H9 (cell line): ENCODE measurements around the gene TOPORS. TPM values are rescaled to one million over a fixed set of nuclear protein-coding genes. Genes with fewer than 3 reads are reported as not detected.

Experiments
- DNase-seq: peaks from one replicate; pipeline ENCODE4 v3.0.0-alpha.2; 2017
- H2AFZ ChIP-seq: one replicate; pipeline ENCODE4 v1.6.1; 2013; ENCODE audit warnings: mild to moderate bottlenecking, low read length, control low read depth, moderate library complexity
- H2AK5ac ChIP-seq: 2 replicates; pipeline ENCODE4 v1.6.1; 2013; ENCODE audit warnings: low read length, control low read depth, mixed read lengths; ENCODE audit not compliant: insufficient read length
- H2BK120ac ChIP-seq: one replicate; pipeline ENCODE4 v1.6.1; 2013; ENCODE audit warnings: low read depth, mild to moderate bottlenecking, low read length, control low read depth, inconsistent platforms; ENCODE audit not compliant: poor library complexity, severe bottlenecking
- H2BK12ac ChIP-seq: 2 replicates; pipeline ENCODE4 v1.6.1; 2013; ENCODE audit warnings: low read length, control low read depth, mixed read lengths, low read depth; ENCODE audit not compliant: insufficient read length
- H2BK15ac ChIP-seq: 2 replicates; pipeline ENCODE4 v1.6.1; 2013; ENCODE audit warnings: low read depth, low read length, control low read depth
- H2BK20ac ChIP-seq: one replicate; pipeline ENCODE4 v1.6.1; 2013; ENCODE audit warnings: low read depth, mild to moderate bottlenecking, low read length, control low read depth, inconsistent platforms; ENCODE audit not compliant: poor library complexity, severe bottlenecking
- H2BK5ac ChIP-seq: 2 replicates; pipeline ENCODE4 v1.6.1; 2013; ENCODE audit warnings: low read length, control low read depth, mixed read lengths; ENCODE audit not compliant: insufficient read length
- H3K14ac ChIP-seq: 2 replicates; pipeline ENCODE4 v1.6.1; 2013; ENCODE audit warnings: low read length, control low read depth; ENCODE audit not compliant: insufficient read depth
- H3K18ac ChIP-seq: 2 replicates; pipeline ENCODE4 v1.6.1; 2013; ENCODE audit warnings: low read depth, mild to moderate bottlenecking, mixed read lengths, low read length, control low read depth; ENCODE audit not compliant: insufficient read length
- H3K23ac ChIP-seq: 2 replicates; pipeline ENCODE4 v1.6.1; 2013; ENCODE audit warnings: low read length, control low read depth, mixed read lengths, low read depth; ENCODE audit not compliant: insufficient read length
- H3K23me2 ChIP-seq: 2 replicates; pipeline ENCODE4 v1.6.1; 2013; ENCODE audit warnings: low read depth, mild to moderate bottlenecking, mixed read lengths, low read length, control low read depth; ENCODE audit not compliant: insufficient read length, poor library complexity, severe bottlenecking
- H3K27ac ChIP-seq: 2 replicates; pipeline ENCODE4 v1.5.1; 2013; ENCODE audit warnings: low read length, control low read depth, mixed read lengths, low read depth; ENCODE audit not compliant: insufficient read length
- H3K27me3 ChIP-seq: 2 replicates; pipeline ENCODE4 v1.6.1; 2013; ENCODE audit warnings: low read length, control low read depth, inconsistent platforms; ENCODE audit not compliant: insufficient read depth
- H3K4ac ChIP-seq: 2 replicates; pipeline ENCODE4 v1.6.1; 2013; ENCODE audit warnings: low read depth, mild to moderate bottlenecking, control low read depth, inconsistent platforms, low read length, moderate library complexity
- H3K4me1 ChIP-seq: 2 replicates; pipeline ENCODE4 v1.6.1; 2013; ENCODE audit warnings: low read length, control low read depth, inconsistent platforms; ENCODE audit not compliant: insufficient read depth
- H3K4me2 ChIP-seq: 2 replicates; pipeline ENCODE4 v1.6.1; 2013; ENCODE audit warnings: low read length, control low read depth, mixed read lengths; ENCODE audit not compliant: insufficient read length, insufficient read depth
- H3K56ac ChIP-seq: 2 replicates; pipeline ENCODE4 v1.6.1; 2013; ENCODE audit warnings: low read depth, mild to moderate bottlenecking, mixed read lengths, low read length, control low read depth; ENCODE audit not compliant: insufficient read length
- H3K79me1 ChIP-seq: 2 replicates; pipeline ENCODE4 v1.6.1; 2013; ENCODE audit warnings: low read depth, mild to moderate bottlenecking, moderate library complexity, low read length, control low read depth, inconsistent platforms; ENCODE audit not compliant: insufficient read depth, poor library complexity, severe bottlenecking
- H3K79me2 ChIP-seq: 2 replicates; pipeline ENCODE4 v1.6.1; 2013; ENCODE audit warnings: low read length, control low read depth, inconsistent platforms; ENCODE audit not compliant: insufficient read depth
- H3K9ac ChIP-seq: 2 replicates; pipeline ENCODE4 v1.6.1; 2013; ENCODE audit warnings: low read length, control low read depth, mixed read lengths; ENCODE audit not compliant: insufficient read length; ENCODE audit errors: extremely low read depth
- H3K9me3 ChIP-seq: one replicate; pipeline ENCODE4 v1.6.1; 2013; ENCODE audit warnings: low read depth, low read length, inconsistent platforms; ENCODE audit not compliant: control insufficient read depth
- H3T11ph ChIP-seq: one replicate; pipeline ENCODE4 v1.6.1; 2013; ENCODE audit warnings: mild to moderate bottlenecking, low read length, control low read depth, inconsistent platforms
- H4K20me1 ChIP-seq: one replicate; pipeline ENCODE4 v1.6.1; 2013; ENCODE audit not compliant: control insufficient read depth, insufficient read length, insufficient read depth
- H4K5ac ChIP-seq: 2 replicates; pipeline ENCODE4 v1.6.1; 2013; ENCODE audit warnings: low read depth, mild to moderate bottlenecking, mixed read lengths, low read length, control low read depth; ENCODE audit not compliant: insufficient read length
- H4K8ac ChIP-seq: replicated peaks from 2 replicates; pipeline ENCODE4 v1.6.1; 2013; ENCODE audit warnings: low read length, control low read depth, mixed read lengths, low read depth; ENCODE audit not compliant: insufficient read length
- H4K91ac ChIP-seq: 2 replicates; pipeline ENCODE4 v1.6.1; 2013; ENCODE audit warnings: low read depth, mild to moderate bottlenecking, moderate library complexity, mixed read lengths, low read length, control low read depth; ENCODE audit not compliant: insufficient read length
- H3K27ac Mint-ChIP-seq, 3 experiments: 2 replicates in 2 of 3; 3 replicates in 1 of 3; pipeline ENCODE4 v1.8.0; 2020 to 2021; ENCODE audit warnings: mixed read lengths in 3 of 3, mild to moderate bottlenecking in 1 of 3, moderate library complexity in 1 of 3
- H3K27me3 Mint-ChIP-seq: 2 replicates; pipeline ENCODE4 v1.8.0; 2021; ENCODE audit warnings: low read depth, mild to moderate bottlenecking, moderate library complexity, mixed read lengths
- H3K36me3 Mint-ChIP-seq, 3 experiments: 2 replicates in 2 of 3; 3 replicates in 1 of 3; pipeline ENCODE4 v1.8.0; 2020 to 2021; ENCODE audit warnings: low read depth in 3 of 3, mixed read lengths in 3 of 3; ENCODE audit not compliant: insufficient read depth in 1 of 3
- H3K4me1 Mint-ChIP-seq, 2 experiments: 2 replicates each; pipeline ENCODE4 v1.8.0; 2020; ENCODE audit warnings: mixed read lengths in 2 of 2
- H3K4me3 Mint-ChIP-seq, 2 experiments: 2 replicates in 1 of 2; 3 replicates in 1 of 2; pipeline ENCODE4 v1.8.0; 2020 to 2021; ENCODE audit warnings: mild to moderate bottlenecking in 2 of 2, mixed read lengths in 2 of 2, moderate library complexity in 1 of 2
- H3K9me3 Mint-ChIP-seq, 2 experiments: 2 replicates in 1 of 2; 3 replicates in 1 of 2; pipeline ENCODE4 v1.8.0; 2020; ENCODE audit warnings: mild to moderate bottlenecking in 2 of 2, mixed read lengths in 2 of 2, moderate library complexity in 1 of 2
- CTCF ChIP-seq: fragments of 200-600 bp; sonication (generic); conservative IDR thresholded peaks from 3 replicates; pipeline ENCODE4 v1.8.0; 2021; ENCODE audit warnings: antibody characterized with exemption, mild to moderate bottlenecking
- WGBS: extraction: QIAGEN DNeasy Blood & Tissue Kit; methylation state at CpG from one replicate; pipeline ENCODE4 v1.1.7; 2013; ENCODE audit warnings: missing lambda C conversion rate, low lambda C conversion rate, mixed read lengths; ENCODE audit not compliant: insufficient read length; ENCODE audit errors: extremely low coverage; 5-methylcytosine and 5-hydroxymethylcytosine counted together
- total RNA-seq: library from RNA; stranded (reverse); gene quantifications from 2 replicates; pipeline ENCODE4 v1.2.1, GENCODE V29; 2021

TOPORS gene
- total RNA-seq, 1 experiment from 2014 or later, result 31.9 TPM

- no peaks in the 10 kb centered on the region for H3K9me3 ChIP-seq
- H2AFZ ChIP-seq, result no peak overlapping the region
- no peaks in the 10 kb centered on the region for H3K27me3 Mint-ChIP-seq
- H3K18ac ChIP-seq, result no peak overlapping the region
- H3T11ph ChIP-seq, result no peak overlapping the region
- H3K4me3 Mint-ChIP-seq, result no peak overlapping the region
- H3K79me2 ChIP-seq, result no peaks in the 10 kb centered on the region
- no peaks in the 10 kb centered on the region for H4K20me1 ChIP-seq
- no peak for DNase-seq
- H4K8ac ChIP-seq, result no peak overlapping the region
- H3K56ac ChIP-seq, result no peak overlapping the region
- H2BK5ac ChIP-seq, result no peak overlapping the region
- H3K36me3 Mint-ChIP-seq, result peaks cover 9 to 18% (median 15%) of the 10 kb centered on the region in 3 experiments
- no peak overlapping the region for H3K9ac ChIP-seq
- no peak overlapping the region for H3K23ac ChIP-seq
- no peak overlapping the region for H3K4ac ChIP-seq
- H3K27ac ChIP-seq, result no peak overlapping the region
- no peak overlapping the region for H4K5ac ChIP-seq
- no peaks in the 10 kb centered on the region for H3K23me2 ChIP-seq
- no peak for TF ChIP-seq CTCF
- H3K4me1 ChIP-seq, result no peaks in the 10 kb centered on the region
- peaks cover 0 to 3% of the 10 kb centered on the region in 2 experiments; a peak in 3 of 5 replicates for H3K9me3 Mint-ChIP-seq
- no peak overlapping the region for H2BK12ac ChIP-seq
- H2BK20ac ChIP-seq, result no peak overlapping the region
- H4K91ac ChIP-seq, result no peak overlapping the region
- H2BK15ac ChIP-seq, result no peak overlapping the region
- no peak overlapping the region for H3K4me2 ChIP-seq
- no peaks in the 10 kb centered on the region for H3K27me3 ChIP-seq
- H3K27ac Mint-ChIP-seq, result peak overlapping the region in 2 of 3 experiments; percentile 54 to 80; a peak in 2 of 7 replicates
- peaks cover 11 to 13% of the 10 kb centered on the region in 2 experiments; a peak in 3 of 4 replicates for H3K4me1 Mint-ChIP-seq
- WGBS, result no CpG with 5 or more reads among the region's 4 CpGs
- no peak overlapping the region for H2AK5ac ChIP-seq
- H3K79me1 ChIP-seq, result no peaks in the 10 kb centered on the region
- H3K14ac ChIP-seq, result no peak overlapping the region
- no peak overlapping the region for H2BK120ac ChIP-seq
Observed at GRCh38 chr9:32502464-32502863, 49.9 kb downstream of the TOPORS start.
